GM19455 (cell line): Measurements from ENCODE around the gene IMMT.
A peak's percentile ranks its signal among the peaks of the same experiment; 100 is the strongest.

Experiments
- ATAC-seq: cut with Tn5 transposase; IDR thresholded peaks from one replicate; pipeline ENCODE4 v1.9.1; 2021; ENCODE audit not compliant: unreplicated experiment

Gene IMMT

GRCh38 chr2:86143926-86144685 lies 51.2 kb downstream of the IMMT start:
- ATAC-seq, result no peak

- ATAC-seq, result no peak
Observed at GRCh38 chr2:86143307-86143706, 52.0 kb downstream of the IMMT start.

- ATAC-seq, result no peak
Observed at GRCh38 chr2:86142436-86143257, 52.6 kb downstream of the IMMT start.

- no peak for ATAC-seq
Observed at GRCh38 chr2:86140969-86141392, 54.3 kb downstream of the IMMT start.

- no peak for ATAC-seq
Observed at GRCh38 chr2:86139981-86140380, 55.3 kb downstream of the IMMT start.

- ATAC-seq, result no peak
Observed at GRCh38 chr2:86138736-86139625, 56.3 kb downstream of the IMMT start.

GRCh38 chr2:86136141-86136540 lies 59.1 kb downstream of the IMMT start:
- ATAC-seq, result no peak

- no peak for ATAC-seq
Observed at GRCh38 chr2:86135653-86136052, 59.6 kb downstream of the IMMT start.

- no peak for ATAC-seq
Observed at GRCh38 chr2:86134709-86135108, 60.6 kb downstream of the IMMT start.

GRCh38 chr2:86124683-86125082 lies 70.6 kb downstream of the IMMT start:
- ATAC-seq, result no peak

GRCh38 chr2:86123328-86123925 lies 71.8 kb downstream of the IMMT start:
- no peak for ATAC-seq

GRCh38 chr2:86118130-86118529 lies 77.1 kb downstream of the IMMT start:
- no peak for ATAC-seq

- no peak for ATAC-seq
Observed at GRCh38 chr2:86107031-86107430, 88.2 kb downstream of the IMMT start.

- peak; percentile 89 for ATAC-seq
Observed at GRCh38 chr2:86105969-86106945, 89.0 kb downstream of the IMMT start, which contains the start of gene PTCD3. PTCD3 (plus strand) TSS chr2:86106235; CDS start chr2:86106248, 13 bp downstream.

GRCh38 chr2:86105252-86105968 lies 89.9 kb downstream of the IMMT start, which contains the start of gene POLR1A:
POLR1A (minus strand) TSS chr2:86105886; CDS start chr2:86105776, 110 bp downstream.
- peak; percentile 77 for ATAC-seq

- no peak for ATAC-seq
Observed at GRCh38 chr2:86102157-86102556, 93.1 kb downstream of the IMMT start.

GRCh38 chr2:86097913-86098312 lies 97.3 kb downstream of the IMMT start:
- no peak for ATAC-seq

GRCh38 chr2:86097114-86097896 lies 98.0 kb downstream of the IMMT start:
- ATAC-seq, result no peak
